ENCODE measurements around the gene PDE8A. TPM values are rescaled to one million over a fixed set of nuclear protein-coding genes. Genes with fewer than 3 reads are reported as not detected.
"Not testable (repeated sequence)": the region's sequence is repeated elsewhere in the genome, so short reads cannot be mapped to it uniquely, and the experiment has no call there.

PDE8A gene
- polyA plus RNA-seq, 3 donors from 2014 or later = 0.87 to 3.4 (median 2.4) TPM

GRCh38 chr15:85173630-85174029 is 192.0 kb downstream of the PDE8A start:
- not testable (repeated sequence) for H3K4me1 Mint-ChIP-seq, H3K27ac Mint-ChIP-seq, DNase-seq, H3K36me3 Mint-ChIP-seq, H3K4me3 Mint-ChIP-seq
- H3K27me3 Mint-ChIP-seq (ENCODE audit: low read depth in 3 of 3) = peaks cover 5 to 15% (median 10%) of the 10 kb centered on the region in 3 donors
- H3K9me3 Mint-ChIP-seq = peaks cover 13 to 29% (median 21%) of the 10 kb centered on the region in 6 donors

GRCh38 chr15:85174521-85174920 is 192.9 kb downstream of the PDE8A start:
- peaks cover 2 to 10% (median 9%) of the 10 kb centered on the region in 3 donors for H3K27me3 Mint-ChIP-seq (ENCODE audit: low read depth in 3 of 3)
- no peak overlapping the region for H3K27ac Mint-ChIP-seq
- no peaks in the 10 kb centered on the region for H3K4me1 Mint-ChIP-seq
- H3K36me3 Mint-ChIP-seq = peaks cover 0 to 5% (median 0%) of the 10 kb centered on the region in 3 donors
- H3K9me3 Mint-ChIP-seq = peaks cover 10 to 29% (median 21%) of the 10 kb centered on the region in 6 donors
- no peak for DNase-seq
- H3K4me3 Mint-ChIP-seq = no peak overlapping the region

GRCh38 chr15:85177042-85177515 is 195.4 kb downstream of the PDE8A start:
- H3K9me3 Mint-ChIP-seq = peaks cover 0 to 10% (median 8%) of the 10 kb centered on the region in 6 donors
- not testable (repeated sequence) for H3K27me3 Mint-ChIP-seq (ENCODE audit: low read depth in 3 of 3); H3K27ac Mint-ChIP-seq; H3K4me1 Mint-ChIP-seq; H3K36me3 Mint-ChIP-seq; DNase-seq; H3K4me3 Mint-ChIP-seq

GRCh38 chr15:85178308-85178707 is 196.7 kb downstream of the PDE8A start:
- Mint-ChIP-seq H3K36me3 (no peaks in the 10 kb centered on the region), H3K4me3 (no peak overlapping the region), H3K27ac (no peak overlapping the region), H3K27me3 (ENCODE audit: low read depth in 3 of 3) (peaks cover 2 to 5% (median 3%) of the 10 kb centered on the region in 3 donors), H3K4me1 (no peaks in the 10 kb centered on the region), H3K9me3 (peaks cover 0 to 5% (median 0%) of the 10 kb centered on the region in 6 donors)
- no peak for DNase-seq

- Mint-ChIP-seq H3K4me3 (no peak overlapping the region), H3K27ac (no peak overlapping the region), H3K36me3 (no peaks in the 10 kb centered on the region), H3K27me3 (ENCODE audit: low read depth in 3 of 3) (peaks cover 0 to 4% (median 2%) of the 10 kb centered on the region in 3 donors), H3K4me1 (no peaks in the 10 kb centered on the region), H3K9me3 (no peaks in the 10 kb centered on the region)
- DNase-seq = no peak
Observed at GRCh38 chr15:85179700-85180099, 198.0 kb downstream of the PDE8A start.

- H3K27me3 Mint-ChIP-seq (ENCODE audit: low read depth in 3 of 3); H3K27ac Mint-ChIP-seq; H3K36me3 Mint-ChIP-seq; DNase-seq; H3K4me1 Mint-ChIP-seq; H3K9me3 Mint-ChIP-seq; H3K4me3 Mint-ChIP-seq: not testable (repeated sequence)
Observed at GRCh38 chr15:85185350-85185749, 203.7 kb downstream of the PDE8A start.

- not testable (repeated sequence) for H3K27ac Mint-ChIP-seq; H3K4me3 Mint-ChIP-seq; H3K9me3 Mint-ChIP-seq; H3K36me3 Mint-ChIP-seq; DNase-seq; H3K4me1 Mint-ChIP-seq; H3K27me3 Mint-ChIP-seq (ENCODE audit: low read depth in 3 of 3)
Observed at GRCh38 chr15:85188171-85188577, 206.5 kb downstream of the PDE8A start.

Other genes with a start within 250 kb of the PDE8A start
- 1 to 10 TPM; 2.1 to 10.0 (median 2.4) TPM for gene ZNF592, start 233.3 kb upstream of the PDE8A start, polyA plus RNA-seq
- gene ALPK3, start 164.5 kb upstream of the PDE8A start, polyA plus RNA-seq = not detected
- not detected for gene SLC28A1, start 97.2 kb upstream of the PDE8A start, polyA plus RNA-seq

Measured in immature natural killer cell (primary cell).